Stimulated activated naive CD8-positive, alpha-beta T cell treated with anti-CD3 and anti-CD28 coated beads, Interleukin-15, amount 100 ng/mL, for 72 hours (primary cell): ENCODE results near the gene ALX1.

Experiments used
- ATAC-seq: fragments of 150-1000 bp; cut with Tn5 transposase; 2 replicates; pipeline ENCODE4 v1.10.0; 2021; ENCODE audit warnings: mild to moderate bottlenecking, moderate library complexity
- DNase-seq, 2 donors: peaks; one replicate each; pipeline ENCODE4 v3.0.0; 2021 to 2022
- H3K27ac Mint-ChIP-seq, 2 donors: one replicate each; pipeline ENCODE4 v1.8.0; 2022; ENCODE audit warnings: mild to moderate bottlenecking in 2 of 2, mixed read lengths in 2 of 2, moderate library complexity in 2 of 2
- H3K27me3 Mint-ChIP-seq: one replicate; pipeline ENCODE4 v1.8.0; 2022; ENCODE audit warnings: mixed read lengths
- H3K4me1 Mint-ChIP-seq: one replicate; pipeline ENCODE4 v1.8.0; 2022; ENCODE audit warnings: mild to moderate bottlenecking, mixed read lengths
- H3K4me3 Mint-ChIP-seq, 2 donors: one replicate each; pipeline ENCODE4 v1.8.0; 2022; ENCODE audit warnings: mild to moderate bottlenecking in 2 of 2, mixed read lengths in 2 of 2, moderate library complexity in 1 of 2
- H3K9me3 Mint-ChIP-seq, 2 donors: one replicate each; pipeline ENCODE4 v1.8.0; 2022; ENCODE audit warnings: mixed read lengths in 2 of 2

The ALX1 gene

GRCh38 chr12:85348779-85349178 is 68.8 kb downstream of the ALX1 start:
- Mint-ChIP-seq H3K4me1 (no peaks in the 10 kb centered on the region), H3K27me3 (no peaks in the 10 kb centered on the region), H3K27ac (no peak overlapping the region), H3K9me3 (no peaks in the 10 kb centered on the region), H3K4me3 (no peak overlapping the region)
- ATAC-seq, result no peak
- DNase-seq, result no peak

- Mint-ChIP-seq H3K27ac (no peak overlapping the region), H3K9me3 (peaks cover 0 to 7% of the 10 kb centered on the region in 2 donors), H3K4me3 (no peak overlapping the region), H3K27me3 (no peaks in the 10 kb centered on the region), H3K4me1 (no peaks in the 10 kb centered on the region)
- ATAC-seq, result no peak
- DNase-seq, result no peak
Measured at GRCh38 chr12:85350356-85350755, 70.3 kb downstream of the ALX1 start.
